22Rv1 (cell line): Measurements from ENCODE around the gene SMOC2.

ENCODE experiments used
- H3K27ac ChIP-seq: fragments of 450-650 bp; 2 replicates; pipeline ENCODE4 v1.5.1; 2017
- ZFX ChIP-seq: fragments of 450-650 bp; IDR thresholded peaks from 2 replicates; pipeline ENCODE4 v1.6.1; 2017; ENCODE audit warnings: antibody characterized with exemption, borderline replicate concordance
- TF ChIP-seq, protein P1 (sequence below): fragments of 450-650 bp; IDR thresholded peaks from 2 replicates; pipeline ENCODE4 v1.5.1; 2017; ENCODE audit warnings: mild to moderate bottlenecking

Gene SMOC2

DNA sequence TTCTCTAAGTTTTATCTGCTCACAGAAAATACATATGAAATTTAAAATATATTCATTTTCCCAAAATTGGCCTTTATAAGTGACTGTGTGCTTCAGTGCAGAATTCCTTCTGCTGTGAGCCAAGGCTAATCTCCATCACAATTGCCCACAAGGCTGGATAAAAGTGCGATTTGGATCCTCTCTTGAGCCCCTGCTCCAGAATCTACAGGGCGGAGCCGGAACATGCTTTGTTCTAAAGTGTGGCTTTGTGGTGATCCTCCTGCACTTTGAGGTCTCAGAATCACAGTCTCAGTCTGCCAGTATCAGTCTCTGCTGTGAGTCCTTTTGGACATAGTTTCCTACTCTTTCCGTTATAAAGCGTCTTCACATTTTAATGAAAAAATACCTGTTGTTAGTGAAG is 28.9 kb downstream of the SMOC2 start:
- no peak for TF ChIP-seq ZFX
- TF ChIP-seq, protein P1, sequence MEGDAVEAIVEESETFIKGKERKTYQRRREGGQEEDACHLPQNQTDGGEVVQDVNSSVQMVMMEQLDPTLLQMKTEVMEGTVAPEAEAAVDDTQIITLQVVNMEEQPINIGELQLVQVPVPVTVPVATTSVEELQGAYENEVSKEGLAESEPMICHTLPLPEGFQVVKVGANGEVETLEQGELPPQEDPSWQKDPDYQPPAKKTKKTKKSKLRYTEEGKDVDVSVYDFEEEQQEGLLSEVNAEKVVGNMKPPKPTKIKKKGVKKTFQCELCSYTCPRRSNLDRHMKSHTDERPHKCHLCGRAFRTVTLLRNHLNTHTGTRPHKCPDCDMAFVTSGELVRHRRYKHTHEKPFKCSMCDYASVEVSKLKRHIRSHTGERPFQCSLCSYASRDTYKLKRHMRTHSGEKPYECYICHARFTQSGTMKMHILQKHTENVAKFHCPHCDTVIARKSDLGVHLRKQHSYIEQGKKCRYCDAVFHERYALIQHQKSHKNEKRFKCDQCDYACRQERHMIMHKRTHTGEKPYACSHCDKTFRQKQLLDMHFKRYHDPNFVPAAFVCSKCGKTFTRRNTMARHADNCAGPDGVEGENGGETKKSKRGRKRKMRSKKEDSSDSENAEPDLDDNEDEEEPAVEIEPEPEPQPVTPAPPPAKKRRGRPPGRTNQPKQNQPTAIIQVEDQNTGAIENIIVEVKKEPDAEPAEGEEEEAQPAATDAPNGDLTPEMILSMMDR: no peak
- H3K27ac ChIP-seq: no peak overlapping the region

DNA sequence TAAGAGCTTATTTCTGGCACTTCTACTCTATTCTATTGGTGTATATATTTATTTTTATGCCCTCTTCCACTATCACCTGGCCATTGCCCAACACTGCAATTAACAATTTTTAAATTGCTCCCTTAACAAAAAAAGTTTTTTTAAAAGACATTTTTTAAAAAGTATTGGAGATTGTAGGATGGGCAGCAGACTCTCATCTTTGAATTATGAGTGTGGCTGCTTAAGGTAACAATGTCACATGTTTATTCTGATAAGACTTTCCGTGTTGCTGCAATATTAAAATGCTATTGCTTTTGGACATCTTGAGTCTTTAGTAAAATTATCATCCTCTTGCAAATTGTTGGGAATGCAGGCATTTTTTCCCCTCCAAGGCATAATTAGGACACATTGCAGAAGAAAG is 31.4 kb downstream of the SMOC2 start:
- H3K27ac ChIP-seq: no peak overlapping the region
- TF ChIP-seq, protein P1: no peak
- TF ChIP-seq ZFX: no peak

DNA sequence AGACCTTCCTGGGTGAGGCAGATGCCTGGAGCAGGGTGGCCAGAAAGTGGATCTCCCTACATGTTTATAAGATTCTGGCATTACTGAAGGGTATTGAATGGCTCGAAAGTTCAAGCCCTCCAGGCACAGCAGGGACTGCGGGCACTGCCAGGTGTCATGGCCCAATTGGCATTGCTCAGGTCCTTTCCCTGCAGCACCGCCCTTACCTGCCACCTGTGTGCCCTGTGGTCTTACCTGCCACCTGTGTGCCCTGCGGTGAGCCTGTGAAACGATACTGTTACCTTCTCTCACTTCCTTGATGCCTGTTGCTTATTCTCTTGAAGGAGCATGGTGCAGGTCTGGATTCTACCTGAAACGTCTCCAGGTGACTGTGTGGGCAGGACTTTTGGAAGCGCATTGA is 32.2 kb downstream of the SMOC2 start:
- TF ChIP-seq, protein P1: no peak
- TF ChIP-seq ZFX: no peak
- H3K27ac ChIP-seq: no peak overlapping the region

DNA sequence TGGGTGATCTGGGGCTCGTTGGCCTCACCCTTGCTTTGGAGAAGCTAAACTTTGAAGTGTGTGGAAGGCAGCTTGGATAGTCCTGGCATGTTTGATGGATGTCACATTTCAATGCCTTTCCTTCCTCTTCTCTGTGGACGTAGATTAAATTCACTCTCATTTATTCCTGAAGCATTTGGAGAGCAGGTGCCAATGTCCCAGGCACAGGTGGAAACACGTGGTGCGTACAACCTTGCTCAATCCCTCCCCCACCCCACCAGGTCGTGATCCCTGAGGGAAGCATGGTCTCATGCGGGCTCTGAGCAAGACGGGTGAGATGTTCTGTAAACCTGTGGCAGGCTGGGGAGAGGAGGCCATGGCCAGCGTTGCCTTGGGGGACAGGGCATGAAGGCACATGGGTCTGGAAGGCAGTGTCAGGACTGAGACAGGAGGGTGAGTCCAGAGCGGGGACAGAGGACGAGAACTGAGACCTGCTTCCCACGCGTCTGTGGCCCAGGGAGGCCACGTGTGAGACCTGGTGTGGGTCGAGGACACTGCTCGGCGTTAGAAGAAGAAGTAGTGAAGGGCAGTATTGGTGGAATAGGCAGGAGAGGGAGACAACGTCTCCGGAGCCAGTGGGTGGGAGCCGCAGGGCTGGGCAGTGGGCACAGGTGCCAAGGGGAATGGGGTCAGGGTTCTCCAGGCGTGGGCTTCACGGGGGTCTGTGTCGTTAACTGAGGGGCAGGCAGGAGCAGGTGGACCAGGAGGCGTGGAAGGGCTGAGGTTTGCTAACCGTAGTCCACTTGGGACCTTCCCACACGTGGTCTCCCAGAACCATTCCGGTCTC is 34.4 kb downstream of the SMOC2 start:
- TF ChIP-seq, protein P1: no peak
- TF ChIP-seq ZFX: no peak
- no peak overlapping the region for H3K27ac ChIP-seq

DNA sequence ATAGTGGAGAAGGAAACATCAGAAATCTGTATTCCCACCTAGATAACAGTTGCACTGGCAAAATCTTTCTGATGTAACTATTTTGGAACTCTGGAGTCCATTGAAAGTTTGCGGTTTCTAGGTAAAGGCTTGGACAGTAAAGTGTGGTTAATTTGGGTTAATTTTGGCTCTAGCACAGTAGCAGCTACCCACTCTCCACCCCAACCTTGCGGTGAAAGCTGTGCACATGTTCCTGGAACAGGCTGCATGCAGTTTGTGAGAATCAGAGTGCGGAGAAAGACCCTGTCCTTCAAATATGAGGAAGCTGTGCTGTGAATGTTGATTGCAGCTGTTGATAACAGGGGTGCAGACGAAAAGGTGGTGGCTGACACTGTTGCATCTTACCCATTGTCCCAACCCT is 38.4 kb downstream of the SMOC2 start:
- H3K27ac ChIP-seq: no peak overlapping the region
- TF ChIP-seq, protein P1: no peak
- TF ChIP-seq ZFX: no peak

DNA sequence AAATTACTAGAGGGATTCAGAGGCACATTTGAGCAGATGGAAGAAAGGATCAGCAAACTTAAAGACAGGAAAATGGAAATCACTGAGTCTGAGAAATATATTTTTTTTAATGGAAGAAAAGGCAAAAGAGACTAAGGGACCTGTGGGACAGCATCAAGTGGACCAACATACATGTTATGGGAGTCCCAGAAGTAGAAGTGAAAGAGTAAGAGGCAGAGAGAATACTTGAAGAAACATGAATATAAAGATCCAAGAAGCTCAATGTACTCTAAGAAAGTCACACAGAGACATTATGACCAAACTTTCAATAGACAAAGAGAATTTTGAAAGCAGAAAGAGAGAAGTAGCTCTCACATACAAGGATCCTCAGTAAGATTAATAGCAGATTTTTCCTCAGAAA is 39.5 kb downstream of the SMOC2 start:
- TF ChIP-seq, protein P1: no peak
- no peak for TF ChIP-seq ZFX
- no peak overlapping the region for H3K27ac ChIP-seq

DNA sequence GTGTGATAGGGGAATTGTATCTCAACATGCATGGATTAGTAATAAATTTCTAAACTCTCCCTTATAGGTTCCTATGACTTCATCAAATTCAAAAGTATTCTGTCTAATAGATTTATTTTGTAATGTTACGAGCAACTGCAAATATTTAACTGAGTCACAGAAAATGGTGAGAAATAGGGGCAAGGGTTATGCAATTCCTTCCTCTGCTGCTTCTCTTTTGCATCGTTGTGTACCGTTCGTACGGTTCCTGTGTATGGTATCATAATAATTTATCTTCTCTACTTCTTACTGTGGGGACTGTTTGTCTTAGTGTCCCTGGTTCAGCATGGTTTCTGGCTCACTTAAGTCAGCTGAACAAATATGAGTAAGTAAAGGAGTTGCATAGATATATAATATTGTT is 44.8 kb downstream of the SMOC2 start:
- H3K27ac ChIP-seq: no peak overlapping the region
- no peak for TF ChIP-seq ZFX
- TF ChIP-seq, protein P1: no peak
